ENCODE data around the gene ANKZF1. TPM values are rescaled to one million over a fixed set of nuclear protein-coding genes. Genes with fewer than 3 reads are reported as not detected.
A peak's percentile ranks its signal among the peaks of the same experiment; 100 is the strongest.

ANKZF1 gene
- total and polyA plus RNA-seq, 2 of the 4 experiments (the other 2 are of a cell fraction) = 18.6 to 33.8 TPM

DNA sequence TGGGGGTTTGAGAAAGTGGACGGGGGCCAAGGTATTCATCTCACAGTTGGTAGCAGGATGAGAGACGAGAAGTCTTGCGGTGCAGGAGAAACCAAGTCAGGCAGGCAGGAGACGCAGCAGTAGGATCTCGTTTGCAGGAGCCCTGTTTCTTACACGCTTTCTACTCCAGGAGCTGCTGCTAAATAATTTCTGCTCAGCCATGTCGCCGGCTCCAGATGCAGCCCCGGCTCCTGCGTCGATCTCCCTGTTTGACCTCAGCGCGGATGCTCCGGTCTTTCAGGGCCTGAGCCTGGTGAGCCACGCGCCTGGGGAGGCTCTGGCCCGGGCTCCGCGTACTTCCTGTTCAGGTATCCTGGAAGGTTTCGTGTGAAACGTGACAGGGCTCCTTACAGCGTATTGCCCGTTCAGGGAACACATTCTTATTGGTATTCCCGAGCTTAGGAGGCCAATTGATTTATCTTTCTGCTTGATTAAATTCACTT, 494 bp downstream of the ANKZF1 start:
- Histone ChIP-seq H4K91ac (ENCODE audit: insufficient read depth, low read depth, low read length) (peak overlapping the region; percentile 84), H3K36me3 (ENCODE audit: control insufficient read depth, insufficient read depth, low read length) (peaks cover 35% of the 10 kb centered on the region), H3K23ac (ENCODE audit: low read depth, low read length) (peak overlapping the region; percentile 72), H3K56ac (ENCODE audit: extremely low read depth, insufficient read depth, low read length) (peak overlapping the region; percentile 78), H2AFZ (replicated peaks; ENCODE audit: low read length, poor library complexity) (peak overlapping the region; percentile 99), H3K14ac (replicated peaks; ENCODE audit: low read depth, low read length) (peak overlapping the region; percentile 79), H3K9me3 (ENCODE audit: control insufficient read depth, insufficient read depth, low read length) (no peaks in the 10 kb centered on the region), H2BK15ac (ENCODE audit: low read depth, low read length) (no peak overlapping the region), H3K27me3 (ENCODE audit: control insufficient read depth, insufficient read depth, low read length) (no peaks in the 10 kb centered on the region), H2BK120ac (ENCODE audit: low read depth, low read length) (peak overlapping the region; percentile 23; the same call in 1 of the 2 replicates), H2BK20ac (ENCODE audit: low read depth, low read length) (no peak overlapping the region), H3K4me1 (ENCODE audit: control insufficient read depth, insufficient read depth, low read length) (peaks cover 5% of the 10 kb centered on the region), H3K18ac (ENCODE audit: low read depth, low read length) (peak overlapping the region; percentile 14; the same call in 1 of the 2 replicates), H3K4me2 (ENCODE audit: low read depth, low read length) (peak overlapping the region; percentile 80), H2BK5ac (ENCODE audit: low read depth, low read length, poor library complexity, severe bottlenecking) (peak overlapping the region; percentile 49), H3K79me1 (ENCODE audit: low read depth in 1 of 2, low read length in 2 of 2) (peaks cover 46 to 55% of the 10 kb centered on the region in 2 experiments), H2AK9ac (replicated peaks; ENCODE audit: low read depth, low read length, poor library complexity) (peak overlapping the region; percentile 92), H4K20me1 (ENCODE audit: insufficient read depth, low read length) (no peaks in the 10 kb centered on the region), H3K9ac (ENCODE audit: low read depth, low read length) (peak overlapping the region; percentile 74), H3K4ac (ENCODE audit: low read depth, low read length) (peak overlapping the region; percentile 73), H3K4me3 (ENCODE audit: insufficient read depth, low read depth, low read length) (peak overlapping the region; percentile 77), H2AK5ac (ENCODE audit: low read depth, low read length) (peak overlapping the region; percentile 50; the same call in 1 of the 2 replicates), H4K5ac (ENCODE audit: low read depth, low read length) (peak overlapping the region; percentile 51; the same call in 1 of the 2 replicates), H4K8ac (ENCODE audit: low read depth in 2 of 2, low read length in 2 of 2) (peak overlapping the region; percentile 38 to 86), H3K27ac (ENCODE audit: insufficient read depth, low read length) (peak overlapping the region; percentile 40), H3K9me1 (ENCODE audit: insufficient read depth, low read length) (peaks cover 8% of the 10 kb centered on the region; the same call in 1 of the 2 replicates)
- CTCF ChIA-PET = interaction anchor here (0.6 to 1.3 kb wide), 2 partner anchors 61 to 65 kb away, joined by 3 to 8 read pairs; no protein-coding TSS in a partner anchor
- 1% methylated on average over 14 of the region's 24 CpGs; no CpG with 5 or more reads in 1 of the 2 experiments for WGBS, 2 experiments (ENCODE audit: extremely low coverage in 2 of 2, insufficient read length in 1 of 2)
- ATAC-seq (ENCODE audit: low read depth) (peak; percentile 5; the same call in 1 of the 2 replicates), DNase-seq (peak; percentile 55)
- in situ Hi-C loops (cut with MboI; ENCODE audit: low sequenced_read_pairs) = no loop called here
- BruUV-seq (replicated peaks) = no TSS peak
- intact Hi-C loops (cut with micrococcal nuclease) = loop anchor here (2.0 kb wide), 1 partner anchor 59 kb away; no protein-coding TSS in a partner anchor
- dilution Hi-C loops (cut with HindIII; ENCODE audit: low sequenced_read_pairs, unreplicated experiment) = no loop called here
- POLR2A ChIA-PET (ENCODE audit: unreplicated experiment) = no interaction called here
- peak; percentile 62; the same call in 1 of the 2 replicates for TF ChIP-seq MXI1 (IDR thresholded peaks at IDR 0.05; ENCODE audit: borderline replicate concordance, low read depth, low read length)
- TF ChIP-seq POLR2A (IDR thresholded peaks at IDR 0.05; ENCODE audit: low read depth, low read length) = peak; percentile 61; the same call in 1 of the 2 replicates
- no peak for TF ChIP-seq CHD1 (IDR thresholded peaks at IDR 0.05; ENCODE audit: low read depth, low read length)
- peak; percentile 46; the same call in 1 of the 2 replicates for TF ChIP-seq BHLHE40 (IDR thresholded peaks at IDR 0.05; ENCODE audit: low read depth, low read length)
- TF ChIP-seq MAFK (IDR thresholded peaks at IDR 0.05; ENCODE audit: low read depth, low read length) = no peak
- TF ChIP-seq, protein P1, sequence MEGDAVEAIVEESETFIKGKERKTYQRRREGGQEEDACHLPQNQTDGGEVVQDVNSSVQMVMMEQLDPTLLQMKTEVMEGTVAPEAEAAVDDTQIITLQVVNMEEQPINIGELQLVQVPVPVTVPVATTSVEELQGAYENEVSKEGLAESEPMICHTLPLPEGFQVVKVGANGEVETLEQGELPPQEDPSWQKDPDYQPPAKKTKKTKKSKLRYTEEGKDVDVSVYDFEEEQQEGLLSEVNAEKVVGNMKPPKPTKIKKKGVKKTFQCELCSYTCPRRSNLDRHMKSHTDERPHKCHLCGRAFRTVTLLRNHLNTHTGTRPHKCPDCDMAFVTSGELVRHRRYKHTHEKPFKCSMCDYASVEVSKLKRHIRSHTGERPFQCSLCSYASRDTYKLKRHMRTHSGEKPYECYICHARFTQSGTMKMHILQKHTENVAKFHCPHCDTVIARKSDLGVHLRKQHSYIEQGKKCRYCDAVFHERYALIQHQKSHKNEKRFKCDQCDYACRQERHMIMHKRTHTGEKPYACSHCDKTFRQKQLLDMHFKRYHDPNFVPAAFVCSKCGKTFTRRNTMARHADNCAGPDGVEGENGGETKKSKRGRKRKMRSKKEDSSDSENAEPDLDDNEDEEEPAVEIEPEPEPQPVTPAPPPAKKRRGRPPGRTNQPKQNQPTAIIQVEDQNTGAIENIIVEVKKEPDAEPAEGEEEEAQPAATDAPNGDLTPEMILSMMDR (conservative IDR thresholded peaks at IDR 0.05; ENCODE audit: low read depth, low read length) = no peak
- no peak for TF ChIP-seq MAZ (IDR thresholded peaks at IDR 0.05; ENCODE audit: borderline replicate concordance, low read depth, low read length)
- no peak for TF ChIP-seq RCOR1 (IDR thresholded peaks at IDR 0.05; ENCODE audit: insufficient replicate concordance, low read length)
- TF ChIP-seq, protein P2, sequence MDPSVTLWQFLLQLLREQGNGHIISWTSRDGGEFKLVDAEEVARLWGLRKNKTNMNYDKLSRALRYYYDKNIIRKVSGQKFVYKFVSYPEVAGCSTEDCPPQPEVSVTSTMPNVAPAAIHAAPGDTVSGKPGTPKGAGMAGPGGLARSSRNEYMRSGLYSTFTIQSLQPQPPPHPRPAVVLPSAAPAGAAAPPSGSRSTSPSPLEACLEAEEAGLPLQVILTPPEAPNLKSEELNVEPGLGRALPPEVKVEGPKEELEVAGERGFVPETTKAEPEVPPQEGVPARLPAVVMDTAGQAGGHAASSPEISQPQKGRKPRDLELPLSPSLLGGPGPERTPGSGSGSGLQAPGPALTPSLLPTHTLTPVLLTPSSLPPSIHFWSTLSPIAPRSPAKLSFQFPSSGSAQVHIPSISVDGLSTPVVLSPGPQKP (IDR thresholded peaks at IDR 0.05; ENCODE audit: borderline replicate concordance, low read depth, low read length) = no peak
- no peak for TF ChIP-seq CEBPB (IDR thresholded peaks at IDR 0.05; ENCODE audit: low read depth, low read length)
- no peak for TF ChIP-seq NFE2L2 (IDR thresholded peaks at IDR 0.05; ENCODE audit: low read depth, low read length)
- TF ChIP-seq SMC3 (IDR thresholded peaks at IDR 0.05; ENCODE audit: low read depth, low read length) = 0 out of 2 replicates have a peak, but pooled peaks have one; percentile 6
- TF ChIP-seq FOS (IDR thresholded peaks at IDR 0.05; ENCODE audit: low read depth, low read length) = no peak
- TF ChIP-seq RFX5 (IDR thresholded peaks at IDR 0.05; ENCODE audit: low read depth, low read length) = no peak
- TF ChIP-seq RAD21 (IDR thresholded peaks at IDR 0.05; ENCODE audit: low read length) = no peak
